Stimulated activated CD4-positive, alpha-beta T cell treated with anti-CD3 and anti-CD28 coated beads, Interleukin-4, amount 100 ng/mL, for 24 hours (primary cell): ENCODE results near the gene PLN.

Experiments
- DNase-seq: peaks from one replicate; pipeline ENCODE4 v3.0.0-alpha.2; 2020

Gene PLN

DNA sequence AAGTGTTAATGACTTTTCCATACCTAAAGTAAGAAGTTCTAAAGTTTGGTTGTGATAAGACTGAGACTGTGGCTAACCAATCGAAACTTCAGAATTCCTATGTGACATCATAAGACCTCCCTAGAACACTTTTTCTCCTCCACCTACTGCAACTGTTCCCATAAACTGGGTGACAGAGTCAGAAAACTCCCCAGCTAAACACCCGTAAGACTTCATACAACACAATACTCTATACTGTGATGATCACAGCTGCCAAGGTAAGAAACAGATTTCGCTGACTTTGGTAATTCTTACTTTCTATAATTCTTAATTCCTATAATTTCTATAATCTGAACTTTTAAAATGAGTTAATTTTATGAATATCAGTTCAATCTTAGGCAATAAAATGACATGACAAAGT, at the start of gene PLN:
PLN (plus strand) TSS at position 161 of the 400 bp plus-strand sequence. CDS start 10,626 bp downstream, outside the sequence.
- no peak for DNase-seq

DNA sequence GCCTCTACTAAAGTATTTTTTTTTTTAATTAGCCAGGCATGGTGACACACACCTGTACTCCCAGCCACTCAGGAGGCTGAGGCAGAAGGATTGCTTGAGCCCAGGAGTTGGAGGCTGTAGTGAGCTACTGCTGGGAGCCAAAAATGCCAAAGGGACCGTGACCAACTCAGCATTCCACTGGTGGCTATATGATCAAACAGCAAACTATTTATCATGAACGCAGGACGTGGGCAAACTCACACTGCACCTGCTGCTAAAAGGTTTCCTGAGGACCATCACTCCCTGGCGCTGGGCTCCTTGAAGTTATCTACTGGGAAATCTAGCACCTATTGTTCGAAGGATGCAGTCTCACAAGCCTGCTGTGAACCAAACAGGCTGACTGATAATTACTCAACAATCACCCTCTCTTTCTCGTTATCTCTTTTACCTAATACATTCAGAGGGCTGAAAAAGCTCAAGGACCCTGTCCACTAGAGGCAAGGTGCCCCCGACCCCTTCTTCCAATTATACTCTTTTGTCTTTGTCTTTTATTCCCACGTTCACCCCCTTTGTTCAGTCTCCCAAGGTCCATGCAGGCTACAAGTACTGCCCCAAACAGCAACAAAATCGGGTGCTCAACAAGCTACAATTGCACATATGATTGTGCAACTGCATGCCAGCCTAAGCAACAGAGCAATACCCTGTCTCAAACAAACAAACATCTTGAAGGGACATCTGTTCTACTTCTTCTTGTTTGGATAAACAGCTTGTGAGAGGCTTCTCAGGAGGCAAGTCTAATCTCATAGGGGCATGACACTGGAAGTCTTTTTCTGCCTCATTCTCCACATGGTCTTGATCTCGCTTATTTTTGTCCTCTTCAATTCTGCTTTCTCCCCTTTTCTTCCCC, 47.7 kb upstream of the PLN start:
- DNase-seq: no peak

- DNase-seq: no peak
Measured at GRCh38 chr6:118501099-118501498, 47.0 kb upstream of the PLN start.

DNA sequence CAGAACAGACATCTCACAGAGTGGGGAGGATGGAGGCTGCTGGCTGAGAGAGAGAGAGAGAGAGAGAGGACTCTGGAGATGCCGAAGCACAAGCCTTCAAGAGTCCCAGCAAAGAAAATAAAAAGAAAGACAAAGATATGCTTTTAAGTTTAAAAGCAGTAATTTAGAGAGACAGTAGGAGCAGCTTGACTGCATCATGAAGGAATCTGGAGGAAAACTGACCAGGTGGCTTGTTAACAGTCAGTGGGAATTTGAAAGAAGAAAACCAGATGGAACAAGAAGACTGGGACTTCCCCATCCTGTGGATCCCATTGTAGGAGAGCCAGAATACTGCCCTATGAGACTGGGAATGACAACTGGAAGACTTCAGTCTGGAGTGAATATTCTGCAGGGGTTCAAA, 46.3 kb upstream of the PLN start:
- no peak for DNase-seq

- no peak for DNase-seq
Measured at GRCh38 chr6:118502169-118502568, 45.9 kb upstream of the PLN start.

DNA sequence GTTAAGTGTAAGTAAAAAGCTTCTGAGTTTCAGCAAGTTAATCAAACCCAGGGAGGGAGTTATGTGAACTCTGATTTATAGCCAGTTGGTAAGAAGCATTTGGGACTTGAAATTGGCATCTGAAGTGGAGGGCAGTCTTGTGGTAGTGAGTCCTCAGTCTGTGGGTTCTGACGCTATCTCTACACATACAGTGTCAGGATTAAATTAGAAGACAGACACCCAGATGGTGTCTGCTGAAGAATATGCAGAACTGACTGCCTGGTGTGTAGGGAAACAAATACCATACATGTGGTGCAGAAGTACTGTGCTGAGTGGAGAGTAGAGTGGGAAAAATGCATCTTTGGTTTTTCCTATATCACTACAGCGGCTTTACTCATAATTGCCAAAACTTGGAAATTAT, 43.5 kb upstream of the PLN start:
- DNase-seq: no peak

GRCh38 chr6:118505656-118506055, 42.4 kb upstream of the PLN start:
- DNase-seq: no peak

DNA sequence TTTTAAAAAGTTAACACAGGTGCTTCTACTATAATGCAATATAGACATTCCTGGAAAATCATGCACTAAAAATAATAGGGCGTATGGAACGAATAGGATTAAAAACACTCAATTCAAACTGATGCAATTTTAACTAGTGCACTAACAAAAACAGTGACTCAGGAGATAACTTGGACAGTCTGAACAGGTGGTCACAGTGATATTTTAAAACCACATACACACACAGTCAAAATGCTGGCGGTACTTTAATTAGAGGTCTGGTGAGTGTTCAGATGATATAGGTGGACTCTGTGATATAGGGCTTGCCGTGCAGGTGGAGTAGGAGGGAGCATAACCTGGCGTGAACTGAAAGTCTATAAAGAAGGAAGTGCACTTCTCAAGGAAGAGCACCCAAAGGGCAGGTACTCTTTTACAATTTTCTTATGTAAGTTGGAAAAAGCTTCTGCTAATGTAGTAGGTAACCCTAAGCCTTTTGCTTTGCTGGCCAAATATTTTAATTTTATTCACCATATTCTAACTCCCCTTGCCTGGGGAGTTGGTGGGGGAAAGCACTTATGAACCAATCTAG, 41.9 kb upstream of the PLN start:
- DNase-seq: no peak

- no peak for DNase-seq
Measured at GRCh38 chr6:118507636-118508035, 40.5 kb upstream of the PLN start.

DNA sequence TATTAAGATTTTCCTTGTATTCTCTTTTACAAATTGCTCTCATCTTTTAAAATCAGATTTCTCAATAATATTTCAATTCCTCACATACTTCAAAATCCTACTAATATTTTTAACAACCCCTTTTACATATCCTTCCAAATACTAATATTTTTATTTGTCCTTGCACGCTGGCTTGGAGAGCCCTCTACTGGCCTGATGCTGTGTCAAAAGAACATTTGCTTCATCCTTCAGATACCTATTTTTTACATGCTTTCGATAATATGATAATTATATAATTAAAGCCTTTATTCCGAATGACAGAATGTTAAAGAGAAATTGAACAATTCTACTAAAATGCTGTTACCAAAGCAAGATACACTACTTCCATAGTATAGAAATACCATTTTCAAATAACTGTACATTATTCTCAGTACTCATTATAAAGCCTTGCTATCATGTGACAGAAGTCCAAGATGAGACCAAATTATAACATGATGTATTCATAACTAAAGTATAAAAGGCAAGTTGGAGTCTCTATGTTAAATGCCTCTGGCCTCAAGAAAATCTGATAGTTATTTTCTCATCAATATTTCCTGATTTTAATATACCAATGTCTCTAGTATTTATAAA, 39.0 kb upstream of the PLN start:
- DNase-seq: no peak

DNA sequence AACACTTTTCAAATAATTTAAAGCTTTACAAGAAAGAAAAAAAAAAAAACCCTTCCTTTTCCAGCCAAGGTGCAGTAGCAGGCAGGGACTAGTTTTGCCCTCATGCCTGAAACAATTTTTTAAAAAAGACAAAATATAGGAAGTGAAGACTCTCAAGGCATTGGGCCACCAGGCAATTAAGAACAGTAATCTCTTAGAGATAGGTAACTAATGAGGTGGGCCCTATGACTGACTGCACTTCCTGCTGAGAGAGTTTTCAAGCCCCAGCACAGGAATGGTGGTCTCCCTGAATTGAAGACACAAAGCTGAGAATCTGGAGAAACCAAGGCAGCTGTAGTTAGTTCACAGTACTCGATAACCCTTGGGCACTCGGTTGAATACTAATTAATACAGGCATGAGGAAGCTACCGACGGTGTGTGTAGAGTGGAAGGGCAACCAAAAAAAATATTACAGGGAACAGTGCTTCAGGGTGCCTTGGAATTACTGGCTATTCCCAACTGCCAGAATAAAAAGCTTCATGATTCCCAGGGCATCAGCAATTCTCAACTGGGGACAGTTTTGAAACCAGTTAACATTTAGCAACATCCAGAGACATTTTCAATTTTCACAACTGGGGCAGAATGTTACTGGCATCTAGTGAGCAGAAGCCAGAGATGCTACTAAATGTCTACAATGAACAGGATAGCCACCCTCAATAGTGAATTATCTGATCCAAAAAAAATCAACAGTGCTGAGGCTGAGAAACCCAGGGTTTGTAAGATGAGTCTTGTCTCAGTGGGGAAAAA, 36.0 kb upstream of the PLN start:
- no peak for DNase-seq

DNA sequence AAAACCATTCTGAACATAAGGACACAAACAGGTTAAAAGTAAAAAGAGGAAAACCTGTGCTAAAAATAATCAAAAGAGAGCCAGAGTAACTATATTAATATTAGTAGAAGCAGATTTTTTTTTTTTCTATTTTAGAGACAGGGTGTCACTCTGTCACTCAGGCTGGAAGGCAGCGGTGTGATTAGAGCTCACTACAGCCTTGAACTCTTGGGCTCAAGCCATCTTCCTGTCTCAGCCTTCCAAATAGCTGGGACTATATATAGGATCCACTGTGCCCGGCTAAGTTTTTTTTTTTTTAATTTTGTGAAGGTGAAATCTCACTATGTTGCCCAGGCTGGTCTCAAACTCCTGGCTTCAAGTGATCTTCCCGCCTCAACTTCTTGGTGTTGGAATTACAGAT, 33.4 kb upstream of the PLN start:
- DNase-seq: no peak

DNA sequence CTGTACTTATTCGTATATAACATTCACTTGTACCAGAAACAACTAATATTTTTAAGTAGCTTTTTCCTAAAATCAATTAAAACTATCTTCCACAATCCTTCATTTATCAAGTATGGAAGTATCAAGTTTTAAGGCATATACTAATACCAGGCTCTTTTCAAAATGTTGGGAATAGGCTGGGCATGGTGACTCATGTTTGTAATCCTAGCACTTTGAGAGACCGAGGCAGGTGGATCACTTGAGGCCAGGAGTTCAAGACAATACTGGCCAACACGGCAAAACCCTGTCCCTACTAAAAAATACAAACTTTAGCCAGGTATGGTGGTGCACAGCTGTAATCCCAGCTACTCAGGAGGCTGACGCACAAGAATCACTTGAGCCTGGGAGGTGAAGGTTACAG, 25.7 kb upstream of the PLN start:
- no peak for DNase-seq

DNA sequence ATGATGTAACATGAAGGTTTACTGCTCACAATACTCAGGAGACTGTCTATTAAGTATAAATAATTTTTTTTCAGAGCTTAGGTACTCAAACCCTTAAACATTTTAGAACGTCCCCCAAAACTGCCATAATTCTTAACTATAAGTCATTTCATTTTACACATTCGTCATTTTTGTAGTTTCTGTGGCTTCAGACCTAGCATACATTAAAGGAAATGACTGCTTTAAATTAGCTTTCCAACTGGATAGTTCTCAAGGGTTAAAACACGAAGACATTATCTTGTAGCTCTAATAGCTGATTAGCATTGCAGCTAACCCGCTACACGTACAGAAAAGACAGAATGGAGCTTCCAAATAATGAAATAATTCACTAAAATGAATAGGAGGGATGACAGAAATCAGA, 24.9 kb upstream of the PLN start:
- no peak for DNase-seq

DNA sequence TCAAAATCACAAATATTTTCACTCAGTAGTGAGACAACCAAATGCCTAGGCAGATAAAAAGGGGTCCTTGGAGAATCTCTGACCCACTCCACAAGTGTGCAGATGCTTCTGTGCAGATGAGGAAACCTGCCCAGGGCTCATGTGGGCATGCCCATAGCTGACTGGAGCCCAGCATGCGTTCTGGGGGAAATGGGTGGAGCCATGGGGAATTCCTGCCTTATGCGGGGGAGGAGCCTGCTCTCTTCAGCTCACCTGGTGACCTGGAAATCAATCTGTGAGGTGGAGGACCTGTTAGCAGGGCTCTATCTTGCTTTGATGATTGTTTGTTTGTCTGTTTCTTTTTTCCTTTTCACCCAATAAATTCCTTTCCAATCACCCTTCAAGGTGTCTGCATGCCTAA, 23.4 kb upstream of the PLN start:
- no peak for DNase-seq

GRCh38 chr6:118525913-118526780, 21.9 kb upstream of the PLN start:
- DNase-seq: no peak

- DNase-seq: no peak
Measured at GRCh38 chr6:118528129-118528528, 20.0 kb upstream of the PLN start.

DNA sequence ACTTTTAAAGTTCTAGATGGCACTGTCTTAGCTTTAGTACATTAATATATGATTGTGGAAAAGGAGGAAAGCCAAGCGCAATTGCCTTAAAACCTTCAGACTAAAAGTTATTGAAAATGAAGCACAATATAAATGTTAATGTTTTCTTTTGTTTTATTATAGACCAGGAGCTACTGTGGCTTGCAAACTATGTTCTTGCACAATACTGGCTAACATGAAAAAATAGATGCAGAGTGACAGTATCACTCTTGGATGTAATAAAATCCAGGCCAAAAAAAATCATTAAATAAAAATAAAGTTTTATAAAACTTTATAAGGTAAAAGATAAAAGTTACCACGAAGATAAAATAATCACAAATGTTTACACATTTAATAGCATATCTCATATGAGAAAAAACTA, 18.3 kb upstream of the PLN start:
- no peak for DNase-seq

- no peak for DNase-seq
Measured at GRCh38 chr6:118530942-118531341, 17.2 kb upstream of the PLN start.

DNA sequence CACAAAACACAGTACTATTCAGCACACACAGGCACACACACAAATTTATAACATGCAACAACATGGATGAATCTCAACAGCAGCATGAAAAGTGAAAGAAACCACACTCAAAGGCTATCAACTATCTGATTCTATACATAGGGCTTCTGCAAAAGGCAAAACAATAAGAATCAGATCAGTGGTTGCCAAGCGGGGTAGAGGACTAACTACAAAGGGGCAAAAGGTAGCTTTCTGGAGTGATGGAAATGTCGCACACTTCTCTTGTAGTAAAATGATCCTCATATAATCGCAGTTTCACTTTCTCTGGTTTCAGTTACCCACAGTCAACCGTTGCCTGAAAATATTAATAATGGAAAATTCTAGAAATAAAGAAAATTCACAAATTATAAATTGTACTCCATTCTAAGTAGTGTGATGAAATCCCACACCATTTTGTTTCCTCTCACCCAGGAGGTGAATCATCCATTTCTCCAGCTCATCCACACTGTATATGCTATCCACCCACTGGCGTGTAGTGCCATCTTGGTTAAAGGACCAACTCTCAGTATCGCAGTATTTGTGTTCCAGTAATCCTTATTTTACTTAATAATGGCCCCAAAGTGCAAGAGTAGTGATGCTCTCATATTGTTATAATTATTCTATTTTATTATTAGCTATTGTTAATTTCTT, 12.8 kb upstream of the PLN start:
- DNase-seq: no peak

GRCh38 chr6:118536478-118536877, 11.6 kb upstream of the PLN start:
- no peak for DNase-seq

GRCh38 chr6:118537574-118537973, 10.5 kb upstream of the PLN start:
- DNase-seq: no peak
